Heart left ventricle (tissue), 13 donors: Measurements from ENCODE around the gene DNAJB9.

ENCODE experiments used
- CTCF ChIP-seq, 12 donors: fragments of 200-600 bp; sonication (generic) in 4 of 12; IDR thresholded peaks; one replicate each; pipeline versions ENCODE4 v1.5.0 to v1.8.0; 2018 to 2022; ENCODE audit warnings: antibody characterized with exemption in 12 of 12, mild to moderate bottlenecking in 5 of 12
- POLR2A ChIP-seq, 2 donors: fragments of 450-650 bp; IDR thresholded peaks; one replicate each; pipeline ENCODE4 v1.6.1; 2017; ENCODE audit warnings: antibody characterized with exemption in 2 of 2, mild to moderate bottlenecking in 2 of 2, moderate library complexity in 2 of 2
- donor health status: ischemic (EF 13 %, LVEDD 7.1; RV severe dilation, severe dysfunction).
- donor health status: DM: no; HTN: yes; CAD: no.
- donor health status: DM: no; HTN: no; CAD: no.
- donor health status: ischemic (EF 25% LVEDD 6.9; RV normal size, moderate dysfunction).
- donor health status: ischemic (EF 25% LVEDD 5.7; RV mildly dilated, moderate dysfunction).
- donor health status: ischemic (EF 35%, LVEDD 5.7; RV mildly dilated, moderate dysfunction).
- donor health status: nonischemic (EF 11% LVEDD 7.7; RV severe dilation, severe dysfunction).
- donor health status: DM: yes; HTN: yes; CAD: no.
- donor health status: PGD.
- donor health status: ischemic (EF 29% LVEDD 5.4; RV normal size, mild dysfunction).
- donor health status: nonischemic (EF 23%, LVEDD 6.1; RV moderate dilation, normal function).

- TF ChIP-seq CTCF (IDR thresholded peaks at IDR 0.05) (no peak), POLR2A (IDR thresholded peaks at IDR 0.05) (no peak)
These were observed 36.0 kb downstream of the DNAJB9 start for GRCh38 chr7:108605559-108606201.
